Inflammatory macrophage treated with lipopolysaccharide for 4 hours (primary cell): ENCODE measurements around the gene ZNF674.

Experiments used
- DNase-seq: peaks from one replicate; pipeline ENCODE4 v3.0.0-alpha.2; 2020

ZNF674 gene

GRCh38 chrX:46545111-46546005 lies at the start of gene ZNF674:
ZNF674 (minus strand) TSS chrX:46545421; CDS start chrX:46542087, 3,334 bp downstream.
- peak; percentile 93 for DNase-seq

DNA sequence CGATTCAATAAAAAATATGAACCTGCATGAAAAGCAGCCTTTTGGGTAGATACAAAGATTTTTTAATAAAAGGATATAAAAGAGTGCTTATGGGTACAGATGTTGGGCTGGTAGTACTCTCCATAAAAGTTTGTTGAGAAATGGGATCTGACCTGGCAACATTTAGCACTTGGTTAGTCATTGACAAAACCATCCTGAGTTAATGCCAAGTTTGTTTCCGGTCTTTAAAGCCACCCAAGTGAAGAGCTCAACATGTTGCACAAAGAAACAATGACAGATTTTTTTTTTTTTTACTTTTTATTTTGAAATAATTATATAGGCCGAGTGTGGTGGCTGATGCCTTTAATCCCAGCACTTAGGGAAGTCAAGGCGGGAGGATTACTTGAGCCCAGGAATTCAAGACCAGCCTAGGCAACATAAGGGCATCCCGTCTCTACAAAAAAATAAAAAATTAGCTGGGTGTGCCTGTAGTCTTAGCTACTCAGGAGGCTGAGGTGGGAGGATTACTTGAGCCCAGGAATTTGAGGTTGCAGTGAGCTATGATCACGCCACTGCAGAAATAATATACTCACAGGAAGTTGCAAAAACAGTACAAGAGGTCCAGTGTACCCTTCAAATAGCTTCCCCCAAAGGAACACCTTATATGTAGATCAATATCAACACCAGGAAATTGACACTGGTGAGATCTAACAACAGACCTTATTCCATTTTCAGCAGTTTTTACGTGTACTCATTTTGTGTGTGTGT lies 44.9 kb upstream of the ZNF674 start:
- no peak for DNase-seq

GRCh38 chrX:46588263-46588662 lies 43.0 kb upstream of the ZNF674 start:
- DNase-seq = no peak

DNA sequence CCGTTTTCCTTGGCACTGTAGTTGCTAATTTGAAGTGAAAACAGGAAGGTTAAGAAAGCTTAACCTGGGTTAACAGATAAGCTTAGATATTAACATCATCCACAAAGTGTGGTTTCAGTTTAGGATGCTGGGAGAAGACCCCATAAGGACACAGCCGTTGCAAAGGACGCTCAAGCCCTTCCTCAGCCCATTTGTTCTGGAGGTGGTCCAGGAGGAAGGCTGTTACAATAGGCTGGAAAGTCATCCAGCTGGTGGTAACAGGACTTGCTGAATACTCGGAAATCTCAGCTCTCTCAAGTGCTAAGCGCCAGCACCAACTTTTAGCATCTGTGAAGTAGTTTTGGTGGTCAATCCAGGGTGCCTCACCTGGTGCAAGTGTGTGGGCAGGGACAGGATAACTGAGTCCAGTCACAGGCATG lies 42.5 kb upstream of the ZNF674 start:
- no peak for DNase-seq

GRCh38 chrX:46587158-46587557 lies 41.9 kb upstream of the ZNF674 start:
- peak; percentile 45 for DNase-seq

DNA sequence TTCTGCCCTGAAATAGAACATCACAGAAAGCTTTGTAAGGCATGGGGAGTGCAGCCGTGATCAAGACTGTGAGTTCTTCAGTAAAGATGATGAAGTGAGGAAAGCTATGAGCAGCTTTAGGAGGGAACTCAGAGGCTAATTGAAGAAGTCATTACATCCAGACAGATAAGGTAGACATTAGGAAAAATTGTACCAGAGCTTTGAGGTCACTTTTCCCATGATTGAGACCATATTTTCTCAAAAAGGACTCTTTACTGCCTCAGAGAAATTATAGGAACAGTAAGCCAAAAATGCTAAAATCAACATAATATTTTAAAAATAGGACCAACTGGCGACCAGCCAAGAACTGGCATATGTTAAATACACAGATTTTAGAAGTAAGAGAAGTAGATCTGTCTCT lies 39.5 kb upstream of the ZNF674 start:
- DNase-seq = no peak

- DNase-seq = no peak
These were observed 37.7 kb upstream of the ZNF674 start for GRCh38 chrX:46582966-46583365.

DNA sequence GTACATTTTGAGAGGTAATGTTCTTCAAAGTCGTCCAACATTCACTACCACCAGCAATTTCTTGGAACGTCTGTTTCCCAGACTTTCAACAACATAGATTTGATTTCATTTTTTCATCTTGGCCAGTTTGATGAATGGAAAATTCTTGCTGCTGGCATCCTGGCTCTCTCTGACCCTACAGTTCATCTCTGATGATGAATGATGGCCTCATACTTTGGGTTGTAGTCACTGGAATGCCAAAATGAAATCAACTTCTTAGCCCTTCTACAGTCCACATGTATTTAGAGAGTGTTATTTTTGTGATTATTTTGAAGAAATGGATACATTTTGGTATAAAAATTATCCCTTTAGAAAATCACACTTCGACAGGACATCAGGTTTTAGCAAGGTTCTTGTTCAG lies 37.1 kb upstream of the ZNF674 start:
- DNase-seq = no peak

- DNase-seq = no peak
These were observed 35.4 kb upstream of the ZNF674 start for GRCh38 chrX:46580613-46581012.

GRCh38 chrX:46579250-46579649 lies 34.0 kb upstream of the ZNF674 start:
- DNase-seq = no peak

DNA sequence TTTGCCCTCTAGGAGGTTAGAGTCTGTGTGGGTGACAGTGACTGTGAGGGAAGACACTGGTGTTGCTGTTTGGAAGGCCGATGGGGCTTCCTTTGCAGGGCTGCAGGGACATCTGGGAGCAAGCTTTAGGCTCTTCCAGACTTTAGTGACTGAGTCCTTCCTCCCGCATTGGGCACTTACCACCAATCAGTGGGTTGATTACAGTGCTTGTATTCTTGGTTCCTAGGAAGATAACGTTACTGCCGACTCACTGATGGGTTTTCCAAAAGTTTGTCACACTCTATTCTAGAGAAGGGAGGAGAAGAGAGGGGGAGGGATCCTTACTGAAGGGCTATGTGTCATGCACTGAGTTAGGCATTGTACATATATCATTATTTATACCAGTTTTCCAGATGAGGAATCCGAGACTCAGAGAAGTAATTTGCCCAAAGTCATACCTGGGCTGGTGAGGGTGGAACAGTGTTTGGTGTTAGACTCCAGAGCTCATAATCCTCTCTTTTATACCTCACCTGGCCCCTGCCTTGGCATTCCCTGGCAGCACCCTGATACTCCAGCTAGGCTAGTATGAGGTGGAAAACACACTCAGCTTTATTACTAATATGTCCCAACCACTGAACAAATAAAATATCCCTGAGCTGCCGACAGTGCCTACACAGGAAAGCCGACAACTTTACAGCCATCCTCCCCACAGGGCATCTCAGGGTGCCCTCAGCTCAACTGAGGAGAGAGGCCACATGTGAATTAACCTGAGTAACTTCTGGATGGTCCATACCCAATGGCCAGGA lies 32.2 kb upstream of the ZNF674 start:
- peak; percentile 73 for DNase-seq

DNA sequence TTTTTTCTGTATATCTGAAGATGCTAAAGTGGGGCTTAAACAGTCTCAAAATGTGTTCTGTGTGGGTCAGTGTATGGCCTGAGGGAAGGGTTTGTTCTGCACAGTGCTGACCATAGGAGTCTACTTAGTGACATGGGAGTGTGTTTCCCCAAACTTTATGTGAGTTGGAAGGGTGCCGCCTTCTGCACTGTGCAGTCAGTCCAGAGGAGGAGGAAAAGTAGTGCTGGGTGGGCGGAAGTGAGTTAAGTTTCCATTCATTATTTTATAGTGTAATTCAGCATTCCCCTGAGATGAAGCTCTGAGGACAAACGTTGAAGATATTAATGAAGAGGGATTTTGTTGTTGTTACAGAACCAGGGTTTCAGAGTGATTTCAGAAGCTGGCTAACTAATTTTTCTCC lies 31.2 kb upstream of the ZNF674 start:
- DNase-seq = no peak

- peak; percentile 62 for DNase-seq
These were observed 30.8 kb upstream of the ZNF674 start for GRCh38 chrX:46575991-46576392.

GRCh38 chrX:46575586-46575985 lies 30.4 kb upstream of the ZNF674 start:
- DNase-seq = no peak

DNA sequence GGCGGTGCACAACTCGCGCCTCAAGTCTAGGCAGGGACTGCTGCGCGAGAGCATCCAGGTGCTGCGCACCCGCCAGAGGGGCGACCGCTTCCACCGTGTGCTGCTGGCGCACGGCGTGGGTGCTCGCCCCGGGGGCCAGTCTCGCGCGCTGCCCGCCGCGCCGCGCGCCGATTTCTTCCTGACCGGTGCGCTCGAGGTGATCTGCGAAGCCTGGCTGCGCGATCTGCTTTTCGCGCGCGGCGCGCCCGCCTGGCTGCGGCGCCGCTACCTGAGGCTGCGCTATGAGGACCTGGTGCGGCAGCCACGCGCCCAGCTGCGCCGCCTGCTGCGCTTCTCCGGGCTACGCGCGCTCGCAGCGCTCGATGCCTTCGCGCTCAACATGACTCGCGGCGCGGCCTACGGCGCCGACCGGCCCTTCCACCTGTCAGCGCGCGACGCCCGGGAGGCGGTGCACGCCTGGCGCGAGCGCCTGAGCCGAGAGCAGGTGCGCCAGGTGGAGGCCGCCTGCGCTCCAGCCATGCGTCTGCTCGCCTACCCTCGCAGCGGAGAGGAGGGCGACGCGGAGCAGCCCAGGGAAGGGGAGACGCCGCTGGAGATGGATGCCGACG lies 29.7 kb upstream of the ZNF674 start:
- DNase-seq = no peak

- DNase-seq = no peak
These were observed 28.9 kb upstream of the ZNF674 start for GRCh38 chrX:46573892-46574773.

DNA sequence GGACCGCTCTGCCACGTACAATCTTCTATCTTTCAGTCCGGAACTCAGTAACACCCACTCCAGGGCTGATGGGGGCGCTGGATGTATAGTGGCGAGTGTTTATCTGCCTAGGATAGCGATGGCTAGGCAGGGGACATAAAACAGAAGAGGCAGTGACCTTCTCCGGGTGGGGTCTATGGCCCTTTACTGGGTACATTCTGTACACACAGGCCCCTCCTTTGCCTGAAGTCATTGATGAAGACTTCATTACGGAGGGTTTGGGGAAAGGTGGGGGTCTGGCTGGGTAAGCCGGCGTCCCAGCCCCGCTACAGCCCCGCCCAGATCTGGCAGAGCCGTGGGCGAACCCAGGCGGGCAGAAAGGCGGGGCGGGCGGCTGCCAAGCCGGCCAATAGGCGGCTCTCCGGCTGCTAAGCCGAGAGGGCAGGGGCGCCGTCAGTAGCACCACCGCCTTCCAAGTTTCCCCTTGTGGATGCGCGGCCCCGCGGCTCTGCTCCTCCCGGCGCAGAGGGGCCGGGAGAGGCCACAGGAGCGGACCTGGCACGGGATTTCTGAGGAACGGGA lies 28.2 kb upstream of the ZNF674 start, which contains the start of gene CHST7:
CHST7 (plus strand) TSS at position 435 of the 561 bp plus-strand sequence. CDS start 167 bp downstream, outside the sequence.
- peak; percentile 67 for DNase-seq

DNA sequence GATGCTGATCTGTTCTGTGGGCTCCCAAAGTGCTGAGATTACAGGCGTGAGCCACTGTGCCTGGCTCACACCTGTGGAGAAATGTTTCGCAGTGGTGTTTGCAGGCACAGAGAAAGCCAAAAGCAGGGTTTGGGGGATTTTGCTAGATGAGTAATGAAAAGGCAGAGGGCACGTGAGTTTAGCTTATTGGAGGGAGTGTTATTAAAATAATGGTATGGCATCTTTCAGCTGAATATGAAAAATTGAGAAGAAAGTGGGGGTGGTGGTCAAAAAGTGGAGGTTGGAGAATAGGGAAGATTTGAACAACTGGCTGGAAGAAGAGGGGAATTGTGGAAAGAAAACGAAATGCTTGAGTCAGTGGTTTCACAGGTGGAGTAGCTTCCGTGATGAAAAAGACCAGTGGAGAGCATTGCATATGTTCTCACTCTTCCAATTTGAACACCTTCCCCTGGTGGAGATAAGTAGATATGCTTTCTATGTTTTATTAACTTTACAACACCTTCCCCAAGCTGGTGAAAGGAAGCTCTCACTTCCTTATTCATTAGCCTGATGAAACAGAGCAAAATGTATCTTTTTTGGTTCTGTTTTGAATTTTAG lies 27.2 kb upstream of the ZNF674 start:
- DNase-seq = peak; percentile 61

DNA sequence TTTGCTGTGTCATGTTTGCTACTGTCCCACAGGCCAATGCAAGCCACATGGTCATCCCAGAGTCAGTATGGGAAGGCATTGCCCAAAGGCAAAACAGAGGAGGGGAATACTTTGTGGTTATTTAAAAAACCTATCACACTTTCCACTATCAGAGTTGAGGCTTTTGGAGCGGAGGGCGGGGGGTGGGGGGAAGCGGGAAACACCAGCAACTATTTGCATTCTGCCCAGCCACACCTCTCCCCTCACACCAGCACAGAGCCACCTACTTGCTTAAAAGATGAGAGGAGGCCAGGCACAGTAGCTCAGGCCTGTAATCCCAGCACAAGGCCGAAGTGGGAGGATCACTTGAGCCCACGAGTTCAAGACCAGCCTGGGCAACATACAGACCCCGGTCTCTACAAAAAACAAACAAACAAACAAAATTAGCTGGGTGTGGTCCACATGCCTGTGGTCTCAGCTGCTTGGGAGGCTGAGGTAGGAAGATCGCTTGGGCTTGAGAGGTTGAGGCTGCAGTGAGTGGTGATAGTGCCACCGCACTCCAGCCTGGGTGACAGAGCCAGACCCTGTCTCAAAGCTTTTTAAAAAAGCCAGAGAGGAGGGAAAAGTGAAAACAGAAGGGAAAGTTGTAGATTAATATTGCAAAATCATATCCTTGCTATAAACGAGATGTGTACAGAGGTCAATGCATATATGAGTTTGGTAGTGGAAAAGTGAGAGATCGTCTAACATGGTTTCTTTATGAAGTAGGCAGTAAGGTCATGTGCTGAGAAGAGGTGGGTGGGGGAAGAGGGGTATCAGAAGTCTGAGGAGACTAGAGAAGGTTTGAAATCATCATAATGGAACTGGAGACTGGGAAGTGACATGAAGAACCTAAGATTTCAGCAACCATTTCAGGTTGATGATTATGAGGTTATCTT lies 26.5 kb upstream of the ZNF674 start:
- DNase-seq = peak; percentile 63

GRCh38 chrX:46569621-46570020 lies 24.4 kb upstream of the ZNF674 start:
- no peak for DNase-seq
